GM18520 (cell line): ENCODE data around the gene IRX3.

Source experiments
- ATAC-seq: cut with Tn5 transposase; IDR thresholded peaks from one replicate; pipeline ENCODE4 v1.9.1; 2021; ENCODE audit not compliant: unreplicated experiment

Gene IRX3

GRCh38 chr16:54286366-54287130, at the start of gene IRX3:
Gene IRX3 (minus strand): TSS chr16:54286787. CDS start chr16:54286050, 737 bp downstream.
- no peak for ATAC-seq

- ATAC-seq: no peak
Measured at GRCh38 chr16:54335230-54335629, 48.6 kb upstream of the IRX3 start.

GRCh38 chr16:54334208-54334607, 47.6 kb upstream of the IRX3 start:
- ATAC-seq: no peak

GRCh38 chr16:54331241-54332002, 44.8 kb upstream of the IRX3 start:
- no peak for ATAC-seq

GRCh38 chr16:54327609-54328008, 41.0 kb upstream of the IRX3 start:
- no peak for ATAC-seq

GRCh38 chr16:54326266-54326662, 39.7 kb upstream of the IRX3 start:
- no peak for ATAC-seq

GRCh38 chr16:54325616-54326265, 39.2 kb upstream of the IRX3 start:
- ATAC-seq: no peak

- ATAC-seq: no peak
Measured at GRCh38 chr16:54324716-54325115, 38.1 kb upstream of the IRX3 start.

- ATAC-seq: no peak
Measured at GRCh38 chr16:54320697-54321340, 34.2 kb upstream of the IRX3 start.

GRCh38 chr16:54318941-54319340, 32.4 kb upstream of the IRX3 start:
- no peak for ATAC-seq

GRCh38 chr16:54317101-54317611, 30.6 kb upstream of the IRX3 start:
- no peak for ATAC-seq

- no peak for ATAC-seq
Measured at GRCh38 chr16:54316095-54316889, 29.7 kb upstream of the IRX3 start.

GRCh38 chr16:54313789-54314188, 27.2 kb upstream of the IRX3 start:
- ATAC-seq: no peak

- ATAC-seq: no peak
Measured at GRCh38 chr16:54312502-54312991, 26.0 kb upstream of the IRX3 start.

- no peak for ATAC-seq
Measured at GRCh38 chr16:54309341-54309740, 22.8 kb upstream of the IRX3 start.

GRCh38 chr16:54305080-54305479, 18.5 kb upstream of the IRX3 start:
- no peak for ATAC-seq

GRCh38 chr16:54303613-54304012, 17.0 kb upstream of the IRX3 start:
- ATAC-seq: no peak

GRCh38 chr16:54297154-54297553, 10.6 kb upstream of the IRX3 start:
- ATAC-seq: no peak

- ATAC-seq: no peak
Measured at GRCh38 chr16:54296543-54296942, 10.0 kb upstream of the IRX3 start.
